HG03097 (cell line): ENCODE results near the gene TBC1D9.

Experiments
- ATAC-seq: cut with Tn5 transposase; IDR thresholded peaks from one replicate; pipeline ENCODE4 v1.9.1; 2021; ENCODE audit not compliant: unreplicated experiment, low FRiP score

Gene TBC1D9

GRCh38 chr4:140701071-140701470 is 55.1 kb downstream of the TBC1D9 start:
- ATAC-seq: no peak

DNA sequence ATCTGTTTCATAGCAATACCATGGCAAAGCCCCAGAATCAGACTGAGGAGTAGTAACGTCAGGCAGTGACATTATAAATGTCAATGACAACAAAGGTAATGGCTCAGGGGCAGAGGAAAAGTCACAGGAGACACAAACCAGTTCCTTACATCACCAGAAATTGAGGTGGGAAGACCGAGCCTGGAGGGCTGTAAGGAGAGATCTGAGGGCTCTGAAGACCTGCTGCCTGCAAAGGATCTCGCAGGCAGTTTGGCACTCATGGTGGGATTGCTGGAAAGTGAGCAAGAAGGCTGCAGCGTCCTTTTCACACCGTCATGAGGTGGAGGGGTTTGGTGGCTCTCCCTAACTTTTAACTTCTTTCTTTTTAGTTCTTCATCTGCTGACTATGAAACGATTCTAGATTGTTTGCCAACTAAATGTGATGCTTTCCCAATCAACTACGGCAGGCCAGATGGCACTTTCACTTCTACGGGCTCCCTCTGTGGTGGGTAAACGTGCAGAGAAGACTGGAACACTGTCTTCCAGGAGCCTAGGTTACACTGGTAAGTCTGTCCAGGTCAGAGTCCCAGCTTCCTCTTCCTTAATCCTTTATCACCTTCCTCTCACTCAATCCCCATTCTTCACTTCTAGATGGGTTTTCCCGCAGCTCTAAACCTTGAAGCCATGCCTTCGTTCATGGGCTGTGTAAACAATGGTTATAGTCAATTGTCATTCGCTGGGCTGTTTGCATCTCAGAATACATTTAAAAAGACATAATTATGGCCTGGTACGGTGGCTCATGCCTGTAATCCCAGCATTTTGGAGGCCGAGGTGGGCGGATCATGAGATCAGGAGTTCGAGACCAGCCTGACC is 58.2 kb downstream of the TBC1D9 start:
- ATAC-seq: no peak

GRCh38 chr4:140695483-140695882 is 60.7 kb downstream of the TBC1D9 start:
- no peak for ATAC-seq

- ATAC-seq: no peak
Observed at GRCh38 chr4:140693562-140693961, 62.6 kb downstream of the TBC1D9 start.

GRCh38 chr4:140691369-140691768 is 64.8 kb downstream of the TBC1D9 start:
- ATAC-seq: no peak

DNA sequence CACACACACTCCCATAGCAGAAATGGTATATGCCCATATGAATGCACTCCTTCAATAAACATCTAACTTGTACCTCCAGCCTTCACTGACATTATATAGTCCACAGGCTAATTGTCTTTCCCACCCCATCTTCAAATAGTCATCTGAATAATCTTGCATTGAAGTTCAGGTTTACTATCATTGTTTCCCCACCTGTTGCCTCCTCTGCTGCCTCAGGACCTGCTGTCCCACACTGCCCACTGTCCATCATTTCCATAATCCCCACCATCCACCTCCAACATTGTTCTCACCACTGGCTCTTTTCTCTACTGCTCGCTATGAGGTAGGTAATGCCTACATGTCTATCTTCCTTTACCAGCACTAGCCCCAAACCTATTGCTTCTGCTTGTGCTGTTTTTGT is 66.1 kb downstream of the TBC1D9 start:
- ATAC-seq: no peak

DNA sequence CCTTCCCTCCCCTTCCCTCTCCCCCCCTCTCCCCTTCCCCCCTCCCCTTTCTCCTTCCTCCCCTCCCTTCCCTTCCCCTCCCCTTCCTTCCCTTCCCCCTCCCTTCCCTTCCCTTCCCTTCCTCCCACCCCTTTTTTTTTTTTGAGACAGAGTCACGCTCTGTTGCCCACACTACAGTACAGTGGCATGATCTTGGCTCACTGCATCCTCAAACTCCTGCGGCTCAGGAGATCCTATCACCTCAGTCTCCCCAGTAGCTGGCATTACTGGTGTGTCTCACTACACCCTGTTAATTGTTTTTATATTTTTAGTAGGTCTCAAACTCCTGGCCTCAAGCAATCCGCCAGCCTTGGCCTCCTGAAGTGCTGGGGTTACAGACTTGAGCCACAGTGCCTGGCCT is 66.6 kb downstream of the TBC1D9 start:
- no peak for ATAC-seq

- no peak for ATAC-seq
Observed at GRCh38 chr4:140688711-140689598, 67.2 kb downstream of the TBC1D9 start.

GRCh38 chr4:140686796-140687195 is 69.4 kb downstream of the TBC1D9 start:
- no peak for ATAC-seq

- ATAC-seq: no peak
Observed at GRCh38 chr4:140684314-140684713, 71.9 kb downstream of the TBC1D9 start.

DNA sequence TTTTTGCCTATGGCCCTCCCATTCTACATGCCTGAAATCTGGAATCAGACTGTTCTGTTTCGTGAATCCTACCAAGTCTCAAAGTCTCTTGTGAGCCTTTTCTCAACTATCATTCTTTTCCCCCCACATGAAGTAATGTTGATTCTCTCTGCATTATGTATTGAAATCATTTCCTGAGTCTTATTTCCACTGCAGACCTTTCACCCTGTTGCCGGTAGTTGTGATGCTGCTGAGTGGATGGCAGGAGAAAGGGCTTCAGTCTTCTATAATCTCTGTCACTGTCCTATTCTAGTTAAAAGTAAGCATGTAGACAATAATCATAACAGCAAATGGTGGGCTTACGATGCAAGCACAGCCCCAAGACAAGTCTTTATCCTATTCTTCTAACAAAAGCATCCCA is 75.0 kb downstream of the TBC1D9 start:
- no peak for ATAC-seq

GRCh38 chr4:140680686-140681085 is 75.5 kb downstream of the TBC1D9 start:
- ATAC-seq: no peak

- ATAC-seq: no peak
Observed at GRCh38 chr4:140679576-140679975, 76.6 kb downstream of the TBC1D9 start.

DNA sequence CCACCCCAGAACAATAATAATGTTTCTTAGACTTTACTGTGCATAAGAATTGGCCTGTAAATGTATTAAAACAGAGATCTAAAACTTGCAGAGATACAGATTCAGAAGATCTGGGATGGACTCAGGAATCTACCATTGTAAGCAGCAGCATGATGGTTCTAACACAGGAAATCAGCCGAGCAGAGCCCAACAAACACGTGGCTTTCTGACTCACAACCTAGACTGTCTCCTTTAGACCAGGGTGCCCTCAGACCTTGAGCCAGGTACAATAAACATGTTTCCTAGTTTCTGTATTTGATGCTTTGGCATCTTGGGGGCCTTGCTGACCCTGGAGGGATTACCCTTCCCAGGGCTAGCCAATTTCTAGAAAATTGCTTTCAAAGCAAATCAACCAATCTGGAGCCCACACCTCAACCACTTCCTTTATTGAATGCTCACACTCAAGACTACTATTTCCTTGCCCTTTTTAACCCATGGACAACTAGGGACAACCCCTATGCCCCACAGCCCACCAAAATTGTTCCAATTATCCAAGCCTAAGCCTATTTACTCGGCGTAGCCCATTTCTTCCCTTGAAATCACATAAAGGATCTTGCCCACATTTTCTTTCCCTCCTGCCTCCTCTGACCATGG is 80.5 kb downstream of the TBC1D9 start:
- no peak for ATAC-seq

- ATAC-seq: no peak
Observed at GRCh38 chr4:140673729-140674128, 82.5 kb downstream of the TBC1D9 start.

- ATAC-seq: no peak
Observed at GRCh38 chr4:140672416-140672815, 83.8 kb downstream of the TBC1D9 start.

DNA sequence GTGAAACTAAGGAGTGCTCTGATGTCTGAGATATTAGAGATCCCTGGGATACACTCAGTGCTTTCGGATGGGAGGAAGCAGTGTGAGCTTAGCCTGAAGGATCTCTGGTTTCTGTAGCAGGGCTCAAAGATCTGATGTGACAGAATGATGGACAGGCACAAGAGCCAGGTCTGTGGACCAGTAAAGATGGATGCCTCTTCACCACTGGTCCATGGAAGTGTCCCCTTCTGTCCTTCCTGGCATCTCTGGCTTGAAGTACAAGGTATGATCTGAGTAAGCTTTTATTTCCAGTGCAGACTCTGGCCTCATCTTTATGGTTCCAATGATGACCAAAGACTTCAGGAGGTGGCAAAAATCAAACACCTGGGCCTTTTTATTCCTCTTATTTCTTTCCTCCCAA is 88.1 kb downstream of the TBC1D9 start:
- no peak for ATAC-seq

- ATAC-seq: peak; percentile 49
Observed at GRCh38 chr4:140666889-140667614, 89.1 kb downstream of the TBC1D9 start.

DNA sequence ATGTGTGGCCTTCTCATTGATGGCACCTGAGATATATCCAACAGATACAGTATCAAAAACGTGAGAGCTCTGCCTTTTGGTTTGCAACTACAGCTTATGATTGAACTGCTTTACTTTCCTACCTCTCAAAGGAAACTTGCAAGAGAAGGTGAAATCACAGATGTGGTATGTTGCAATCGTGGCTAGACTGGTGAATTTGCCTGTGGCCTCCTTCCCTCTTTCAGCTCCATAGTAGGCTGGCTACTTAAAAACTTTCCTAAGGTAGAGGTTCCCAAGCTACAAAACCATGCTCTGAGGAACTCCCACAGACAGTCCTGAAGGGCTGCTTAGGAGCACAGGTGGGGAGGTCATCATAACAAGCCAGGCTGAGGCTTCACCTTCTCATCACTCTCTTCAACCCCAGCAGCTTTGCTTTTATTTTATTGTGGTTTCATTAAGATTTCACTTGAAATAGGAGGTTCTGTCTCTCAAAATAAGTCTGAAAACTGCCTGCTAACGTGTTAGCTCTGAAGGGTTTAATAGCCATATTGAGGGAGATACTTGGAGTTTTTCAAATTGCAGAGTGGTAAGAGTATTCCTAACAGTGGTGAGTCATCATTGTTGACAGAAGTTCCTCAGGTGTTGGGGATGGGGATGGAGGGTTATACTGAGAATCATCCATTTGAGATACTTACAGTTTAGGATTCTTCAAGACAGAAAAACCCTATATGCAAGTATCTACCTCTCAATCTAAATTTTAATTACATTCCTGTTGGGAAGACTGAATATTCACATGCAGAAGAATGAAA is 93.9 kb downstream of the TBC1D9 start:
- no peak for ATAC-seq

DNA sequence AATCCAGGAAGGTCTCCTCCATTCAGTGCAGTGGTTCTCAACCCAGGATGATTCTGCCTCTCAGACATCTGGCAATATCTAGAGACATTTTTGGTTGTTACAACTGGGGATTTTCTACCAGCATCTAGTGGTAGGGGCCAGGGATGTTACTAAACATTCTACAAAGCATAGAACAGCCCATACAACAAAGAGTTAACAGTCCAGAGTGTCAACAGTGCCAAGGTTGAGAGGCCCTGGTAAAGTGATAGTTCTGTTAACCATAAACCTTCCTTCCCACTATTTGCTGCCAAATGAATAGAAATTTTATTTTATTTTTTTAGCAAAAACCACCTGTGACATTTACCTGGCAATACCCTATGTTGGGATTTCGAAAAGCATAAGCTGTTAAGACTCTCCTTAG is 94.6 kb downstream of the TBC1D9 start:
- ATAC-seq: no peak
